GM23338 (cell line): ENCODE results near the gene PXYLP1. TPM values are rescaled to one million over a fixed set of nuclear protein-coding genes. Genes with fewer than 3 reads are reported as not detected.

Experiments used
- ATAC-seq: fragments of 200-7000 bp; cut with Tn5 transposase; 3 replicates; pipeline ENCODE4 v1.9.1; 2020
- DNase-seq: peaks from one replicate; pipeline ENCODE4 v3.0.0-alpha.2; 2015; ENCODE audit warnings: low spot score
- H2AFZ ChIP-seq: fragments of 200-600 bp; sonication (generic); 2 replicates; pipeline ENCODE4 v1.8.0; 2016; ENCODE audit warnings: antibody characterized with exemption, mild to moderate bottlenecking, moderate library complexity
- H3F3A ChIP-seq: fragments of 200-600 bp; sonication (generic); replicated peaks from 2 replicates; pipeline ENCODE4 v1.8.0; 2017; ENCODE audit warnings: antibody characterized with exemption, mixed run types, low read depth
- H3K27ac ChIP-seq: fragments of 200-600 bp; sonication (generic); 2 replicates; pipeline ENCODE4 v1.6.1; 2016; ENCODE audit warnings: low read depth
- H3K27me3 ChIP-seq: fragments of 200-600 bp; sonication (generic); 2 replicates; pipeline ENCODE4 v1.8.0; 2016; ENCODE audit warnings: mild to moderate bottlenecking, mixed run types, moderate library complexity; ENCODE audit not compliant: insufficient read depth
- H3K36me3 ChIP-seq: fragments of 200-600 bp; sonication (generic); 2 replicates; pipeline ENCODE4 v1.8.0; 2016; ENCODE audit warnings: mild to moderate bottlenecking; ENCODE audit not compliant: insufficient read depth
- H3K4me1 ChIP-seq: fragments of 200-600 bp; sonication (generic); 2 replicates; pipeline ENCODE4 v1.8.0; 2016; ENCODE audit warnings: mild to moderate bottlenecking, moderate library complexity; ENCODE audit not compliant: insufficient read depth
- H3K4me2 ChIP-seq: fragments of 200-600 bp; sonication (generic); 2 replicates; pipeline ENCODE4 v1.7.1; 2017; ENCODE audit warnings: mixed run types
- H3K4me3 ChIP-seq: fragments of 200-600 bp; sonication (generic); 2 replicates; pipeline ENCODE4 v1.6.1; 2016; ENCODE audit warnings: mixed run types
- H3K79me2 ChIP-seq: fragments of 200-600 bp; sonication (generic); replicated peaks from 2 replicates; pipeline ENCODE4 v1.8.0; 2017; ENCODE audit warnings: mild to moderate bottlenecking; ENCODE audit not compliant: insufficient read depth
- H3K9me2 ChIP-seq: fragments of 200-600 bp; sonication (generic); 2 replicates; pipeline ENCODE4 v1.8.0; 2017; ENCODE audit not compliant: insufficient read depth
- H4K20me1 ChIP-seq: fragments of 200-600 bp; sonication (generic); replicated peaks from 2 replicates; pipeline ENCODE4 v1.8.0; 2017; ENCODE audit warnings: mild to moderate bottlenecking; ENCODE audit not compliant: insufficient read depth
- H3K27ac Mint-ChIP-seq: 2 replicates; pipeline ENCODE4 v1.8.0; 2020; ENCODE audit warnings: inconsistent platforms, mild to moderate bottlenecking, moderate library complexity, mixed read lengths
- H3K27me3 Mint-ChIP-seq: 3 replicates; pipeline ENCODE4 v1.8.0; 2022; ENCODE audit warnings: low read depth, mild to moderate bottlenecking, moderate library complexity, mixed read lengths, inconsistent platforms; ENCODE audit not compliant: insufficient read depth, poor library complexity
- H3K36me3 Mint-ChIP-seq: 3 replicates; pipeline ENCODE4 v1.8.0; 2021; ENCODE audit warnings: low read depth, mild to moderate bottlenecking, inconsistent platforms, moderate library complexity, mixed read lengths
- H3K4me1 Mint-ChIP-seq: 3 replicates; pipeline ENCODE4 v1.8.0; 2020; ENCODE audit warnings: mild to moderate bottlenecking, inconsistent platforms, mixed read lengths
- H3K4me3 Mint-ChIP-seq: 3 replicates; pipeline ENCODE4 v1.8.0; 2021; ENCODE audit warnings: moderate library complexity, mild to moderate bottlenecking, inconsistent platforms, mixed read lengths
- H3K9me3 Mint-ChIP-seq: 3 replicates; pipeline ENCODE4 v1.8.0; 2020; ENCODE audit warnings: moderate library complexity, mild to moderate bottlenecking, inconsistent platforms, mixed read lengths
- EZH2 ChIP-seq: fragments of 200-600 bp; sonication (generic); IDR thresholded peaks from one replicate; pipeline ENCODE4 v1.8.0; 2017; ENCODE audit warnings: antibody characterized with exemption, mild to moderate bottlenecking, low read depth; ENCODE audit not compliant: unreplicated experiment
- EZH2phosphoT487 ChIP-seq: fragments of 200-600 bp; sonication (generic); IDR thresholded peaks from one replicate; pipeline ENCODE4 v1.8.1; 2018; ENCODE audit warnings: antibody characterized with exemption; ENCODE audit not compliant: unreplicated experiment
- JUNB ChIP-seq: IDR thresholded peaks from one replicate; pipeline ENCODE4 v1.6.1; 2016; ENCODE audit warnings: antibody characterized with exemption; ENCODE audit not compliant: unreplicated experiment
- NANOG ChIP-seq: IDR thresholded peaks from 2 replicates; pipeline ENCODE4 v1.6.1; 2016; ENCODE audit warnings: antibody characterized with exemption, borderline replicate concordance
- POLR2AphosphoS5 ChIP-seq: IDR thresholded peaks from 2 replicates; pipeline ENCODE4 v1.6.1; 2016; ENCODE audit warnings: antibody characterized with exemption, low read depth
- STAT1 ChIP-seq: IDR thresholded peaks from one replicate; pipeline ENCODE4 v1.6.1; 2016; ENCODE audit warnings: antibody characterized with exemption; ENCODE audit not compliant: unreplicated experiment
- ZNF114 ChIP-seq: fragments of 250-450 bp; sonication (Bioruptor Pico); IDR thresholded peaks from 2 replicates; pipeline ENCODE4 v1.5.0; 2020; ENCODE audit warnings: mild to moderate bottlenecking, moderate library complexity
- ZNF331 ChIP-seq: fragments of 250-450 bp; sonication (Bioruptor Pico); IDR thresholded peaks from 2 replicates; pipeline ENCODE4 v1.5.0; 2020; ENCODE audit warnings: low read depth, mild to moderate bottlenecking, moderate library complexity
- polyA plus RNA-seq: library from polyadenylated mRNA; unstranded; fragments of >200 nt; fragmentation: Nextera tagmentation; extraction: Ambion mirVana; gene quantifications from 2 replicates; pipeline ENCODE4 v1.2.1, GENCODE V29; 2016
- total RNA-seq: library from RNA; depleted of rRNA; stranded (reverse); fragments of >200 nt; shearing (Covaris generic); gene quantifications from 2 replicates; pipeline ENCODE4 v1.2.3, GENCODE V29; 2014
- TF ChIP-seq, protein P1 (sequence below), 2 experiments: fragments of 200-600 bp in 1 of 2; sonication (generic) in 1 of 2; conservative IDR thresholded peaks; 2 replicates each; pipeline versions ENCODE4 v1.5.1 to v1.6.1; 2016 to 2017; ENCODE audit warnings: antibody characterized with exemption in 2 of 2, low read depth in 2 of 2, mild to moderate bottlenecking in 2 of 2, moderate library complexity in 1 of 2
- TF ChIP-seq, protein P2 (sequence below): IDR thresholded peaks from 2 replicates; pipeline ENCODE4 v1.6.1; 2016; ENCODE audit warnings: antibody characterized with exemption
- TF ChIP-seq, protein P3 (sequence below): IDR thresholded peaks from one replicate; pipeline ENCODE4 v1.6.1; 2018; ENCODE audit warnings: antibody characterized with exemption; ENCODE audit not compliant: unreplicated experiment

Gene PXYLP1
- total and polyA plus RNA-seq, 2 experiments from 2014 or later: 8.9 to 20.1 TPM

DNA sequence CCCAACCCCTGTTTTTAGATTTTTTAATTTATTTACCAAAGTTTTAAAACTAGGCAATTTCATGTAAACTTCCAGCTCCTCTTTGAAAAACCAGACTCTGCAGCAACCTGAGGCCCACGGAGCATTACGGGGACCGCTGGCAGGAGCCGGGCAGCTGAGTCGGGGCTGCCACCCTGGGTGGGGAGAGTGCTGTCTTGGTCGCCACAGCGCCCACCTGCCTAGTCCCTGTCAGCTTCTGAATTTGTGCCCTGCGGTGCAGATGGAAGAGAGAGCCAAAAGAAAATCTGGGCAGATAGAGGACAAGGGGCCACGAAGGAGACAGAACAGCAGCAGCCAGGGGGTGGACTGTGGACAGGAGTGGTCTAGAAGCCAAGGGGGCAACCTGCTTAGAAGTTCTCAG lies 34.6 kb downstream of the PXYLP1 start:
- Histone ChIP-seq H3K36me3 (no peaks in the 10 kb centered on the region), H3K27me3 (no peaks in the 10 kb centered on the region), H3K4me2 (no peak overlapping the region), H3K27ac (no peak overlapping the region), H3K4me1 (no peaks in the 10 kb centered on the region), H3K79me2 (no peaks in the 10 kb centered on the region), H2AFZ (no peak overlapping the region), H3F3A (no peaks in the 10 kb centered on the region), H4K20me1 (no peaks in the 10 kb centered on the region; the same call in none of the 2 replicates), H3K4me3 (no peak overlapping the region), H3K9me2 (no peaks in the 10 kb centered on the region)
- Mint-ChIP-seq H3K9me3 (no peaks in the 10 kb centered on the region), H3K27me3 (no peaks in the 10 kb centered on the region), H3K4me3 (no peak overlapping the region), H3K4me1 (peaks cover 4% of the 10 kb centered on the region; the same call in 2 of the 3 replicates), H3K27ac (no peak overlapping the region), H3K36me3 (no peaks in the 10 kb centered on the region; the same call in 2 of the 3 replicates)
- DNase-seq (no peak), ATAC-seq (no peak)
- TF ChIP-seq ZNF114 (CRISPR knock-in tag) (no peak), EZH2 (no peak), POLR2AphosphoS5 (no peak), STAT1 (no peak)
- TF ChIP-seq, protein P1, sequence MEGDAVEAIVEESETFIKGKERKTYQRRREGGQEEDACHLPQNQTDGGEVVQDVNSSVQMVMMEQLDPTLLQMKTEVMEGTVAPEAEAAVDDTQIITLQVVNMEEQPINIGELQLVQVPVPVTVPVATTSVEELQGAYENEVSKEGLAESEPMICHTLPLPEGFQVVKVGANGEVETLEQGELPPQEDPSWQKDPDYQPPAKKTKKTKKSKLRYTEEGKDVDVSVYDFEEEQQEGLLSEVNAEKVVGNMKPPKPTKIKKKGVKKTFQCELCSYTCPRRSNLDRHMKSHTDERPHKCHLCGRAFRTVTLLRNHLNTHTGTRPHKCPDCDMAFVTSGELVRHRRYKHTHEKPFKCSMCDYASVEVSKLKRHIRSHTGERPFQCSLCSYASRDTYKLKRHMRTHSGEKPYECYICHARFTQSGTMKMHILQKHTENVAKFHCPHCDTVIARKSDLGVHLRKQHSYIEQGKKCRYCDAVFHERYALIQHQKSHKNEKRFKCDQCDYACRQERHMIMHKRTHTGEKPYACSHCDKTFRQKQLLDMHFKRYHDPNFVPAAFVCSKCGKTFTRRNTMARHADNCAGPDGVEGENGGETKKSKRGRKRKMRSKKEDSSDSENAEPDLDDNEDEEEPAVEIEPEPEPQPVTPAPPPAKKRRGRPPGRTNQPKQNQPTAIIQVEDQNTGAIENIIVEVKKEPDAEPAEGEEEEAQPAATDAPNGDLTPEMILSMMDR (conservative IDR thresholded peaks at IDR 0.05; ENCODE audit: low read depth in 2 of 2): no peak
- TF ChIP-seq, protein P2, sequence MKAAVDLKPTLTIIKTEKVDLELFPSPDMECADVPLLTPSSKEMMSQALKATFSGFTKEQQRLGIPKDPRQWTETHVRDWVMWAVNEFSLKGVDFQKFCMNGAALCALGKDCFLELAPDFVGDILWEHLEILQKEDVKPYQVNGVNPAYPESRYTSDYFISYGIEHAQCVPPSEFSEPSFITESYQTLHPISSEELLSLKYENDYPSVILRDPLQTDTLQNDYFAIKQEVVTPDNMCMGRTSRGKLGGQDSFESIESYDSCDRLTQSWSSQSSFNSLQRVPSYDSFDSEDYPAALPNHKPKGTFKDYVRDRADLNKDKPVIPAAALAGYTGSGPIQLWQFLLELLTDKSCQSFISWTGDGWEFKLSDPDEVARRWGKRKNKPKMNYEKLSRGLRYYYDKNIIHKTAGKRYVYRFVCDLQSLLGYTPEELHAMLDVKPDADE: no peak

DNA sequence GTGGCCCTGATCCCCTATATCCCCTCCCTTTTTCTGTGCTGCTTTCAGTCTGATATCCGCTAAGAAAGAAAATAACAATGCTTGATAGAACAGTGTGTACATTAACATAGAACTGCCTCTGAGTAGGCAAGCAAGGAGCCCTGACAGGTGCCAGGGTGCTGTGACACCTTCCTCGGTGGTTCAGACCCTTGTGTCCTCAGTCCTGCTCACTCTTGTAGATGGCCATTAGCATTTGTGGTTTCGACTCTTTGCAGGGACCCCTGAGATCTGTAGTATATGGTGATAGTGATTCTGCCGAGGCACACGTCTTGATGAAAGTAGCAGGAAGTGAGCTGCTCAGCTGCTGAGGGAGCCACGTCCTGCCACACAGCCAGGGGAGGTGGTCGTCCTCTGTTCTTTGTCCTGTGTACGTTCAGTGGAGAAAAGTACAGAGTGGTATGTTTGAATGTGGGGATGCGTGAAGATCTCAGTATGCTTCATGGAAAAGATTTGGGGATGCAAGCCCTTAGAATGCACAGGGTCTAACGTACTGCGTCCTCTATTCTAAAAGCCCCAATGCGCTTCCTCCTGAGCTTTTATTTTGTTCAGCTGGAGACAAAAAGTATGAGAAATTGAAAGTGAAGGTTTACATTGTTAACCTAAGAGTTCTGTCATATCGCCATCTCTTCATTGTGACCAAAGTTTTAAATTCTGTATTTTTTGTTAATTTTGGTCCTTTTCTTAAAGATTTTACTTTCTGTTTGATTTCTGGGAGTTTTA lies 35.4 kb downstream of the PXYLP1 start:
- Histone ChIP-seq H3K79me2 (no peaks in the 10 kb centered on the region), H3K36me3 (no peaks in the 10 kb centered on the region), H3K9me2 (no peaks in the 10 kb centered on the region), H3F3A (no peaks in the 10 kb centered on the region), H3K4me2 (no peak overlapping the region), H2AFZ (no peak overlapping the region), H3K27me3 (no peaks in the 10 kb centered on the region), H4K20me1 (no peaks in the 10 kb centered on the region; the same call in none of the 2 replicates), H3K4me1 (no peaks in the 10 kb centered on the region), H3K27ac (no peak overlapping the region), H3K4me3 (no peak overlapping the region)
- ATAC-seq: no peak
- Mint-ChIP-seq H3K9me3 (no peaks in the 10 kb centered on the region), H3K4me3 (no peak overlapping the region), H3K36me3 (no peaks in the 10 kb centered on the region; the same call in 2 of the 3 replicates), H3K27ac (no peak overlapping the region; the same call in 1 of the 2 replicates), H3K4me1 (peaks cover 4% of the 10 kb centered on the region; the same call in 2 of the 3 replicates), H3K27me3 (no peaks in the 10 kb centered on the region)
- DNase-seq: no peak
- TF ChIP-seq ZNF114 (CRISPR knock-in tag): no peak
- TF ChIP-seq ZNF331 (CRISPR knock-in tag): no peak
- TF ChIP-seq, protein P3, sequence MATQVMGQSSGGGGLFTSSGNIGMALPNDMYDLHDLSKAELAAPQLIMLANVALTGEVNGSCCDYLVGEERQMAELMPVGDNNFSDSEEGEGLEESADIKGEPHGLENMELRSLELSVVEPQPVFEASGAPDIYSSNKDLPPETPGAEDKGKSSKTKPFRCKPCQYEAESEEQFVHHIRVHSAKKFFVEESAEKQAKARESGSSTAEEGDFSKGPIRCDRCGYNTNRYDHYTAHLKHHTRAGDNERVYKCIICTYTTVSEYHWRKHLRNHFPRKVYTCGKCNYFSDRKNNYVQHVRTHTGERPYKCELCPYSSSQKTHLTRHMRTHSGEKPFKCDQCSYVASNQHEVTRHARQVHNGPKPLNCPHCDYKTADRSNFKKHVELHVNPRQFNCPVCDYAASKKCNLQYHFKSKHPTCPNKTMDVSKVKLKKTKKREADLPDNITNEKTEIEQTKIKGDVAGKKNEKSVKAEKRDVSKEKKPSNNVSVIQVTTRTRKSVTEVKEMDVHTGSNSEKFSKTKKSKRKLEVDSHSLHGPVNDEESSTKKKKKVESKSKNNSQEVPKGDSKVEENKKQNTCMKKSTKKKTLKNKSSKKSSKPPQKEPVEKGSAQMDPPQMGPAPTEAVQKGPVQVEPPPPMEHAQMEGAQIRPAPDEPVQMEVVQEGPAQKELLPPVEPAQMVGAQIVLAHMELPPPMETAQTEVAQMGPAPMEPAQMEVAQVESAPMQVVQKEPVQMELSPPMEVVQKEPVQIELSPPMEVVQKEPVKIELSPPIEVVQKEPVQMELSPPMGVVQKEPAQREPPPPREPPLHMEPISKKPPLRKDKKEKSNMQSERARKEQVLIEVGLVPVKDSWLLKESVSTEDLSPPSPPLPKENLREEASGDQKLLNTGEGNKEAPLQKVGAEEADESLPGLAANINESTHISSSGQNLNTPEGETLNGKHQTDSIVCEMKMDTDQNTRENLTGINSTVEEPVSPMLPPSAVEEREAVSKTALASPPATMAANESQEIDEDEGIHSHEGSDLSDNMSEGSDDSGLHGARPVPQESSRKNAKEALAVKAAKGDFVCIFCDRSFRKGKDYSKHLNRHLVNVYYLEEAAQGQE: no peak
- TF ChIP-seq, protein P2: no peak
- no peak for TF ChIP-seq EZH2
- TF ChIP-seq EZH2phosphoT487: no peak
- TF ChIP-seq, protein P1 (conservative IDR thresholded peaks at IDR 0.05; ENCODE audit: low read depth in 2 of 2): no peak
- TF ChIP-seq POLR2AphosphoS5: no peak
- no peak for TF ChIP-seq NANOG
- no peak for TF ChIP-seq JUNB
